ENCODE data around the gene BSPRY. TPM values are rescaled to one million over a fixed set of nuclear protein-coding genes. Genes with fewer than 3 reads are reported as not detected.

BSPRY gene
- total RNA-seq, 1 donor from 2014 or later = 0.27 TPM

GRCh38 chr9:113309204-113309813 lies 40.0 kb upstream of the BSPRY start:
- peak; percentile 9 for DNase-seq (ENCODE audit: low read depth)
- Mint-ChIP-seq H3K9me3 (ENCODE audit: unreplicated experiment) (no peaks in the 10 kb centered on the region), H3K36me3 (ENCODE audit: low read depth, unreplicated experiment) (no peaks in the 10 kb centered on the region), H3K27me3 (ENCODE audit: low read depth, unreplicated experiment) (peaks cover 2% of the 10 kb centered on the region), H3K27ac (ENCODE audit: unreplicated experiment) (no peak overlapping the region), H3K4me1 (ENCODE audit: low read depth, unreplicated experiment) (no peaks in the 10 kb centered on the region), H3K4me3 (ENCODE audit: unreplicated experiment) (no peak overlapping the region)
- no peak overlapping the region for H3K27ac ChIP-seq (ENCODE audit: low read depth, low read length)
- H3K9ac ChIP-seq (ENCODE audit: low read length) = no peak overlapping the region
- no peaks in the 10 kb centered on the region for H3K36me3 ChIP-seq (ENCODE audit: insufficient read depth, low read length)
- FAIRE-seq = no peak
- TF ChIP-seq EZH2 (IDR thresholded peaks at IDR 0.05; ENCODE audit: insufficient read depth, low read length) = no peak
- TF ChIP-seq CTCF (IDR thresholded peaks at IDR 0.05; ENCODE audit: insufficient read depth, low read depth, low read length) = peak; percentile 75
- no peaks in the 10 kb centered on the region for H3K9me3 ChIP-seq (ENCODE audit: insufficient read depth, low read depth, low read length)
- H3K27me3 ChIP-seq (ENCODE audit: insufficient read depth, low read length) = no peaks in the 10 kb centered on the region
- H3K4me2 ChIP-seq (ENCODE audit: low read length) = no peak overlapping the region
- H3K79me2 ChIP-seq (ENCODE audit: insufficient read depth, low read length) = no peaks in the 10 kb centered on the region
- H3K4me1 ChIP-seq (ENCODE audit: insufficient read depth, low read length) = no peaks in the 10 kb centered on the region
- H4K20me1 ChIP-seq (ENCODE audit: insufficient read depth, low read length) = no peaks in the 10 kb centered on the region
- no peak overlapping the region for H3K4me3 ChIP-seq (ENCODE audit: insufficient read depth, low read depth, low read length)
- no peak overlapping the region for H2AFZ ChIP-seq (ENCODE audit: low read depth, low read length)

GRCh38 chr9:113310538-113310937 lies 38.8 kb upstream of the BSPRY start:
- no peaks in the 10 kb centered on the region for H3K27me3 ChIP-seq (ENCODE audit: insufficient read depth, low read length)
- H3K27me3 Mint-ChIP-seq (ENCODE audit: low read depth, unreplicated experiment) = peaks cover 7% of the 10 kb centered on the region
- H3K4me3 ChIP-seq (ENCODE audit: insufficient read depth, low read depth, low read length) = no peak overlapping the region
- no peak overlapping the region for H3K9ac ChIP-seq (ENCODE audit: low read length)
- H3K79me2 ChIP-seq (ENCODE audit: insufficient read depth, low read length) = no peaks in the 10 kb centered on the region
- H3K27ac ChIP-seq (ENCODE audit: low read depth, low read length) = no peak overlapping the region
- no peak overlapping the region for H3K4me2 ChIP-seq (ENCODE audit: low read length)
- no peak overlapping the region for H2AFZ ChIP-seq (ENCODE audit: low read depth, low read length)
- H3K9me3 ChIP-seq (ENCODE audit: insufficient read depth, low read depth, low read length) = no peaks in the 10 kb centered on the region
- H4K20me1 ChIP-seq (ENCODE audit: insufficient read depth, low read length) = no peaks in the 10 kb centered on the region
- TF ChIP-seq EZH2 (IDR thresholded peaks at IDR 0.05; ENCODE audit: insufficient read depth, low read length) = no peak
- no peak for TF ChIP-seq CTCF (IDR thresholded peaks at IDR 0.05; ENCODE audit: insufficient read depth, low read depth, low read length)
- no peaks in the 10 kb centered on the region for H3K9me3 Mint-ChIP-seq (ENCODE audit: unreplicated experiment)
- no peak overlapping the region for H3K27ac Mint-ChIP-seq (ENCODE audit: unreplicated experiment)
- no peak overlapping the region for H3K4me3 Mint-ChIP-seq (ENCODE audit: unreplicated experiment)
- no peaks in the 10 kb centered on the region for H3K36me3 Mint-ChIP-seq (ENCODE audit: low read depth, unreplicated experiment)
- no peak for DNase-seq (ENCODE audit: low read depth)
- FAIRE-seq = no peak
- no peaks in the 10 kb centered on the region for H3K4me1 ChIP-seq (ENCODE audit: insufficient read depth, low read length)
- H3K36me3 ChIP-seq (ENCODE audit: insufficient read depth, low read length) = no peaks in the 10 kb centered on the region
- H3K4me1 Mint-ChIP-seq (ENCODE audit: low read depth, unreplicated experiment) = no peaks in the 10 kb centered on the region

GRCh38 chr9:113311961-113312360 lies 37.4 kb upstream of the BSPRY start:
- DNase-seq (ENCODE audit: low read depth) (peak; percentile 14), FAIRE-seq (no peak)
- Histone ChIP-seq H3K9me3 (ENCODE audit: insufficient read depth, low read depth, low read length) (no peaks in the 10 kb centered on the region), H3K9ac (ENCODE audit: low read length) (no peak overlapping the region), H3K4me3 (ENCODE audit: insufficient read depth, low read depth, low read length) (no peak overlapping the region), H3K79me2 (ENCODE audit: insufficient read depth, low read length) (no peaks in the 10 kb centered on the region), H3K27me3 (ENCODE audit: insufficient read depth, low read length) (no peaks in the 10 kb centered on the region), H3K4me2 (ENCODE audit: low read length) (no peak overlapping the region), H3K27ac (ENCODE audit: low read depth, low read length) (no peak overlapping the region), H3K36me3 (ENCODE audit: insufficient read depth, low read length) (no peaks in the 10 kb centered on the region), H2AFZ (ENCODE audit: low read depth, low read length) (no peak overlapping the region), H4K20me1 (ENCODE audit: insufficient read depth, low read length) (no peaks in the 10 kb centered on the region), H3K4me1 (ENCODE audit: insufficient read depth, low read length) (no peaks in the 10 kb centered on the region)
- no peak overlapping the region for H3K27ac Mint-ChIP-seq (ENCODE audit: unreplicated experiment)
- H3K9me3 Mint-ChIP-seq (ENCODE audit: unreplicated experiment) = no peaks in the 10 kb centered on the region
- no peak for TF ChIP-seq EZH2 (IDR thresholded peaks at IDR 0.05; ENCODE audit: insufficient read depth, low read length)
- no peak for TF ChIP-seq CTCF (IDR thresholded peaks at IDR 0.05; ENCODE audit: insufficient read depth, low read depth, low read length)
- H3K27me3 Mint-ChIP-seq (ENCODE audit: low read depth, unreplicated experiment) = peaks cover 12% of the 10 kb centered on the region
- no peaks in the 10 kb centered on the region for H3K36me3 Mint-ChIP-seq (ENCODE audit: low read depth, unreplicated experiment)
- H3K4me1 Mint-ChIP-seq (ENCODE audit: low read depth, unreplicated experiment) = no peaks in the 10 kb centered on the region
- no peak overlapping the region for H3K4me3 Mint-ChIP-seq (ENCODE audit: unreplicated experiment)

Measured in astrocyte (in vitro differentiated cells and primary cell).